ENCODE results near the gene FARS2. TPM values are rescaled to one million over a fixed set of nuclear protein-coding genes. Genes with fewer than 3 reads are reported as not detected.
A peak's percentile ranks its signal among the peaks of the same experiment; 100 is the strongest.

Gene FARS2
- total RNA-seq, 1 donor, result 29.8 TPM

GRCh38 chr6:5464099-5464885 is 203.0 kb downstream of the FARS2 start:
- no peak for DNase-seq (ENCODE audit: low read depth)
- H3K4me3 ChIP-seq (ENCODE audit: low read depth, low read length), result no peak overlapping the region
- TF ChIP-seq CTCF (IDR thresholded peaks at IDR 0.05; ENCODE audit: insufficient read depth, low read depth, low read length), result no peak

- no peak for TF ChIP-seq CTCF (IDR thresholded peaks at IDR 0.05; ENCODE audit: insufficient read depth, low read depth, low read length)
- H3K4me3 ChIP-seq (ENCODE audit: low read depth, low read length), result no peak overlapping the region
- peak; percentile 73 for DNase-seq (ENCODE audit: low read depth)
Observed at GRCh38 chr6:5466281-5467136, 205.2 kb downstream of the FARS2 start.

- peak; percentile 30 for DNase-seq (ENCODE audit: low read depth)
- no peak overlapping the region for H3K4me3 ChIP-seq (ENCODE audit: low read depth, low read length)
- no peak for TF ChIP-seq CTCF (IDR thresholded peaks at IDR 0.05; ENCODE audit: insufficient read depth, low read depth, low read length)
Observed at GRCh38 chr6:5468586-5468985, 207.3 kb downstream of the FARS2 start.

- no peak overlapping the region for H3K4me3 ChIP-seq (ENCODE audit: low read depth, low read length)
- no peak for TF ChIP-seq CTCF (IDR thresholded peaks at IDR 0.05; ENCODE audit: insufficient read depth, low read depth, low read length)
- DNase-seq (ENCODE audit: low read depth), result no peak
Observed at GRCh38 chr6:5469101-5469846, 208.0 kb downstream of the FARS2 start.

- peak; percentile 95 for TF ChIP-seq CTCF (IDR thresholded peaks at IDR 0.05; ENCODE audit: insufficient read depth, low read depth, low read length)
- no peak overlapping the region for H3K4me3 ChIP-seq (ENCODE audit: low read depth, low read length)
- peak; percentile 65 for DNase-seq (ENCODE audit: low read depth)
Observed at GRCh38 chr6:5471044-5471443, 209.7 kb downstream of the FARS2 start.

GRCh38 chr6:5471637-5472398 is 210.5 kb downstream of the FARS2 start:
- no peak for DNase-seq (ENCODE audit: low read depth)
- no peak overlapping the region for H3K4me3 ChIP-seq (ENCODE audit: low read depth, low read length)
- no peak for TF ChIP-seq CTCF (IDR thresholded peaks at IDR 0.05; ENCODE audit: insufficient read depth, low read depth, low read length)

All from fibroblast of villous mesenchyme (primary cell).